GM21619 (cell line): Measurements from ENCODE around the gene RNF133.

Experiments
- ATAC-seq: cut with Tn5 transposase; IDR thresholded peaks from one replicate; pipeline ENCODE4 v1.9.1; 2021; ENCODE audit not compliant: unreplicated experiment

The RNF133 gene, protein sequence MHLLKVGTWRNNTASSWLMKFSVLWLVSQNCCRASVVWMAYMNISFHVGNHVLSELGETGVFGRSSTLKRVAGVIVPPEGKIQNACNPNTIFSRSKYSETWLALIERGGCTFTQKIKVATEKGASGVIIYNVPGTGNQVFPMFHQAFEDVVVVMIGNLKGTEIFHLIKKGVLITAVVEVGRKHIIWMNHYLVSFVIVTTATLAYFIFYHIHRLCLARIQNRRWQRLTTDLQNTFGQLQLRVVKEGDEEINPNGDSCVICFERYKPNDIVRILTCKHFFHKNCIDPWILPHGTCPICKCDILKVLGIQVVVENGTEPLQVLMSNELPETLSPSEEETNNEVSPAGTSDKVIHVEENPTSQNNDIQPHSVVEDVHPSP

DNA sequence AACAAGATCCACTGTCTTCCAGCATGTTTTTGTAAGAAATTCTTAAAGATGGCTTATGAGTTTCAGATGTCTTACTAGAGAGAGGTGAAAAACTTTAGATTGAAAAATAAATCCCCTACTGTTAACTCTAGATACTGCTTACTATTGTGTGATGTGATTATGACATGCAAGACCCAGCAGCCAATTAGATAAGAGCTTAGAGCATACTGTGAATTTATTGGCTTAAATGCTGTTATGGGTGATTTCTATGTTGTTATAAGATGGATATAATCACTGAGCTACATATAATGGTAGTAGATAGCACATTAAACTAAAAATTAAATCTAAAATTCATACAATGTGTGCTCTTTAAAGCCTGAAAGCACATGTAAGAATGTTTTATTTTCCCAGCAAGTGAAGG is at the start of gene RNF133:
RNF133 (minus strand) TSS at position 101 of the 400 bp plus-strand sequence. CDS start 199 bp downstream, outside the sequence.
- ATAC-seq: no peak

DNA sequence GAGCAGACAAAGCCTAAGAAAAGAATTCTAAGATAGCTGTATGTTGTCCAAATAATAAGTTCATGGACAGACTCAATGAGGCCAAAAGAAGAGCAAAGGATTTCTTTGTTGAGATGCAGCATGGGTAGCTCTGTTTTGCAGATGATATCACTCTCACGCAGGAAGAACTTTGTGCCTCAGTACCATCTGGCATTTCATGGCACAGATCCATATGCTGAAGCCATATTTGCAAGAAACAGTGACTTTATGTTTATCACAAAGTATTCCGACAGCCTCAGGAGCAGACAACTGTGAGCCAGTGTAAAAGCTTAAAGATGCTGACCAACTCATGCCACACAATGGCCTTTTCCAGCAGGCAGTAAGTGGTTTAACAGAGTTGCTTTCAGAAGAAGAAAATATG is 49.3 kb upstream of the RNF133 start:
- no peak for ATAC-seq

DNA sequence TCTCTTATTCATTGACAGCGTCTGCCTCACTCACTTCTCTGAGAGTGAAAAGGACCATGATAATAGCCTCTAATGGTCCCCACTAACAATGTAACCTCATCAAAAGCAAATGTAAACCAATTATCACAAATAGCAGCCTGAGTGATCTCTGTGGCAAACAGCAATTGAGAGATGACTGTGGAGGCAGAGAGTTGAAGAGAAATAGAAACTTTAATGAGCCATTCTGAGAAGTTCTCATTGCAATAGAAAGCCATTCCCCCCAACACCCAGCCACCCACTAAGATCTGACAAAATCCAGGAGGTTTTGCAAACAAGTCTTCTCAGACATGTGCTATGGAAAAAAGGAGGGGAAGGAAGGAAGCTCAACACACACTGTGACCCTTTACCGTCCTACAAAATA is 48.0 kb upstream of the RNF133 start:
- ATAC-seq: no peak

DNA sequence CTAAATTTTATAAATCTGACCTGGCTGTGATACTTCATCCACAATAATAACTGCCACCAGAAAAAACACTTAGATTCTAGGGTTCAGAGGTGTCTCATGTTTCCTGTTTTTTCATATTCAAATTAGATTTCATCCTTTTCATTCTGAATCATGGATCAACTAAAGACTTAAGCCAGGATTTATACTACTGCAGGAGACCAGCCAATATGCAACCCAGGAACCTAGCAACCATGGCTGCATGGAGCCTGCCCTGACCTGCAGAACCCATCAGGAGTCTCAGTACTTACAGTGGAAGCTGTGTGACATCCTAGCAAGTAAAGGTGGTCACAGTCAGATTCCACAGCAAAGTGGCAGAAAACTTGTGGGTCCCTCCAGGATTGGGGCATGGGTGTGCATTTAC is 44.3 kb upstream of the RNF133 start:
- no peak for ATAC-seq

DNA sequence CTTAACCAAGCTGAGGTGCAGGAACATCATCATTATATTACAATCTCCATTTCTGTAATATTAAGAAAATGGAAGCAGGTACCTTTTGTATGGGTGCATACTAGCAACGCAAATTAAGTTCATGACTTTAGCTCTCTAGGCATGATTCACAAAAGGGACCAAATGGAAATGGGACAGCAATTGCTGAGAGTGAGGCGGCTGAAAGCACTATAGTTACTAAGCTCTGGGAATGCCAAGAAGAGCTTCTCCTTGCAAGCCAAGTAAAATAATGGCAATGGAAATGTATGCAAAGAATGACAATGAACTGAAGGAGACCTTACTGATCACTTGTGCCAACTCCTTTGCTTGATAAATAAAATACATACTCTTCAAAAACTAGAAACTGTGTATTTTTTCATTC is 40.0 kb upstream of the RNF133 start:
- ATAC-seq: no peak

DNA sequence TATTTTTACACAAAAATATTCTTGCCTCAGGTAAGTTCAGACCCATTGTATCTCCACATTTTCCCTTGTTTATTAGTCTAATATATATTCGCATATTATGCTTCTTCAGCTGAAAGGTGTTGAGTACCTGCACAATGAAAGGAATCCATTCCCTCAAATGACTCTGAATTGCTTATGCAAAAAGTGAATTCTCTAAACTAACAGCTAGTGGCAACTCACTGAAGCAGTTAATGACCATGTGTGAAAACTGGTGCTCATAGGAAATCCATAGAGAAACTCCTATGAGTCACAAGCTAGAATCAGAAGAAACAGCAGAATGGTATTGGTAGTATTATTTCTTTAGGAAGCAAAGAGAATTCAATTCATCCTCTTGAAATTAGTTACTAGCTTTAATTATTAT is 37.3 kb upstream of the RNF133 start:
- ATAC-seq: no peak

DNA sequence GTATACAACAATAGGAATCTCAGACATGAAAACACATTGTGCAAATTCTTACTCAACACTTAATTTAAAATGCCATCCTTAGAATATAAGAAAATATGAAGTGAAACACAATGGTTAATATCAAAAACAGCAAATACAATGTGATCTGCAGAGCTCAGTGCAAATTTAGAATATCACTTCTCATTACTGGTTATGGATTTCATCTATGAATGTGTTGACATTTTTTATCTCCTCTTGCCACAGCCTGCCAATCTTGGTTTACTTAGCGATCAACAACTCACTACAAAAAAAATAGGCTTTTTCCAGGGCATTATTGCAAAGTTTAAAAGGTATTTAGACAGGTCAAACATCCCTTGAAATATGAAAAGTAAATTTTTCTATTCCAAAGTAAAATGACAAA is 28.8 kb upstream of the RNF133 start:
- ATAC-seq: no peak

DNA sequence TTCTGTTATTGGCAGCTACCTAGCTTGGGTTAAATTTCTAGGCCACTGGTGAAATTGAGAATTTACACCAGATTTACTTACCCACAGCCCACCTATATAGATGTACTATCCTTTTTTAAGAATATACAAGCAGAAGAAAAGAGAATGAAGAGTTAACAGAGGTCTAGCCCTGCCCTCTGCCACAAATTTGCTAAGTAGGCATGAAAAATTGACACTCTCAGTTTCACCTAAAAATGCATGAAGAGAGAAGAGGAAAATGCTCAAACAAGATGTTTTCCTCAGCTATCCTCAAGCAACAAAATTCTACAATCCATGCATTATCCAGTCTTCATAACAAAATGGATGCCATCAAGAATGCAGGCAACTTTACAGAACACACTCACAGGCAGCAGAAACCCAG is 28.4 kb upstream of the RNF133 start:
- ATAC-seq: no peak

DNA sequence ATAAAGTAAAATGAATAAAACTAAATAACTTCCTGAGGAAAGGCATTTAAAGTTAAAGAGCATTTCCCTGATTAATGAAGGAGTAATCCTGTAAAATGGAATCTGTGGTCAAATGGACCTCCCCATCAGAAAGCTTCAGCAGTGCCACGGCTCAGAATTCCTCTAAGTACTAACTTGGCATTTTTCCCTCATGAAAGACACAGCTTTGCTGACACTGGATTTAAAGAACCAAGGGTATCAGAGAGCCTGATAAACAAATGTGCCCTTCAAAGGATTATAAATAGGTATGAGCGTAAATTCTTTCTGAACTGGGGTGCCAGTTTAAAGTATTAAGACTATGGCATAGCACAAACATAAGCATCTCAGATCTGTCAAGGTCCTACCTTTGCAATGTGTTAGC is 28.0 kb upstream of the RNF133 start:
- ATAC-seq: no peak

DNA sequence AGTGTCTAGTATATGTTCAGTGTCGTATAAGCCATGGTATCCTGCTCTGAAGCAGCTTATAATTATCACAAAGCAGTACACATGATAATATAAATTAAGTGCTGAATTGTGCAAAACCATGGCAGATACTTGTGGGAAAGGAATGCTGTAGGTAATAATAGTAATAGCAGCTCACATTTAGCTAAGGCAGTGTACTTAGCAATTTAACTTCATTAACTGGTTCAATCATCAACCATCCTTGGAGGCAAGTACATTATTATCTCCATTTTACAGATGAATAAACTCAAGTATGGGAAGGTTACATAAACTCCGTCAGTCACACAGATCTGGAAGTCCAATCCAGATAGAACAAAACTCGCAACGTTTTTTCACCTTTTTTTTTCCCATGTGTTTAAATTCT is 25.4 kb upstream of the RNF133 start:
- ATAC-seq: no peak

DNA sequence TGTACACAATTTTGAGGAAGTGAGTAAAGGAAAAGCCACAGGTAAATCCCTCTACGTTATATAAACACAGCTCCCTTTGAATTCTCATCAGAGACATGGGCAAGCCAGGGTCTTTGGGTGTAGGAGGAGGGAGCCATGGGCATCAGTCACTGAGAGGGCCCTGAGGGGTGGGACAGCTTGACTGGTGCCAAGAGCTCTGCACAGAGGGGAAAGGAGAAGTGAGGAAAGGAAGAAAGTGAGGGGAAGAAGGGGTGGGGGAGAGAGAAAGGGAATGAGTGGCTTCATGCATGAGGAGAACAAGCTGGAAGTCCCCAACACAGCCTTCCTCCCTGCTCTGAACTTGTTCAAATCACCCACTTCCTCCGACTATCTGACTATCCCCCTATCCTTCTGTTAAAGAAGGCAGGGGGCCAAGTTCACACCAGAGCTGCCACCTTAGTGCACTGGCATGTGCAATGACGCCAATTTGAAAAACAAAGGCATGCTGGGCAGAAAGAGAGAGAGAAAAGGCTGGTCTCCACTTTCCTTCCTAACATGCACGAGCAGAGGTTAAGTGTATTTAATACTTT is 20.2 kb upstream of the RNF133 start:
- ATAC-seq: no peak

DNA sequence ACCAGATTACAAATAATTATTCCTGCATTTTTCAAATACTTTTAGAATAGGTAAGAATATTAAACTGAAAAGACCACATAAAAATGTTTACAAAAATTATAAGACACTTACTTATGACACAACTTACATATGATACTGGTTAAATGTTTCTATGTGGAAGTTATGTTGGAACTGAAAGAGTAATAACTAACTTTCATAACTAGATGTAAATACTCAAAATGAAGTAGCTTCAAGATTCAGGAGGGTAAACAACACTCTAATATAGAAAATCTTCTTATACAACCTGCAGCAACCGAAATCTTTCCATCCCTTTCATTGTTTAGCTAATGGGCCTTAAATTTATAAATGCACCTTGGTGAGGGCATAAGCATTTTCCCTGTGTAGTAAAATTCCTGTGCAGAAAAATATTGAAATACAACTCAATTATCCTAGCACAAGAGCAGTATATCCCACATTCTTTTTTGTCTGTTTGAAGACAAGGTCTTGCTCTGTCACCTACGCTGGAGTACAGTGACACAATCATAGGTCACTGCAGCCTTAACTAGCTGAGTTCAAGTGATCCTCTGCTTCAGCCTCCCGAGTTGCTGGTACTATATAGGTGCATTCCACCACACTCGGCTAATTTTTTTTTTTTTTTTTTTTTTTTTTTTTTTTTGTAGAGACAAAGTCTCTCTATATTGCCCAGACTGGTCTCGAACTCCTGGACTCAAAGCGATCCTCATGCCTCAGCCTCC is 18.6 kb upstream of the RNF133 start:
- no peak for ATAC-seq

DNA sequence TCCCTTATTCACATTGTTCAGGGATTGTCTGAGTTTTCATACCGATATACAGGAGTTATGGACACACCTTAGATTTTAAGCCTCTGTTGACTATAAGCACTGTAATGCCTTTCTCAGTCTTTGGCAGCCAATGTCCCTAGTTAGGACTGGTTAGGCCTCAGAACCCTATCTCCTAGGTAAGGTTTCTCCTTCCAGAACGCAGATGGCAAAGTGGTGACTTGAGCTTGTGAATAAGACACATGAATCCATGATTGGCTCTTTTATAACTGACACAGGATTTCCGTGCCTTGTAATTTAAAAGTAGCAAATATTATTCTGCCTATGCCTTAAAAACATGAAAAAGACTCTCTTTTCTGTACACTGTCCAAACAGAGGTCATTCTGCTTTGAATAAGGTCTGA is 16.3 kb upstream of the RNF133 start:
- no peak for ATAC-seq

DNA sequence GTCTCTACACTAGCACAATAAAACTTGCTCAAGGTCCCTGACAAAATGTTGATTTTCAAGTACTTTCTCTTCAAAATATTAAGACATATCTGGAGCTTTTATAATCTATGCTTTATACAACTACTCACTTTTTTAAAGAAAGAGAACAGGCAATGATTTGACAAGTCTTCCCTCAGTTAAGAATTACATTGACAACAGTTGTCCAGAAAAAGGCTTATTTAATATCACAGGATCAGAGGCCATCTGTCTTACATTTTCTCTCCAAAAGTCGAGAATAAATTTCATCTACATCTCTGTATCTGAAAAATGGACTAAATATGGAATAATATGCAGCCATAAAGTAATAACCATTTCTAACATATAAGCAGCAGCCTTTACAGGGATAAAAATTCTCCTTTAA is 12.0 kb upstream of the RNF133 start:
- ATAC-seq: no peak

DNA sequence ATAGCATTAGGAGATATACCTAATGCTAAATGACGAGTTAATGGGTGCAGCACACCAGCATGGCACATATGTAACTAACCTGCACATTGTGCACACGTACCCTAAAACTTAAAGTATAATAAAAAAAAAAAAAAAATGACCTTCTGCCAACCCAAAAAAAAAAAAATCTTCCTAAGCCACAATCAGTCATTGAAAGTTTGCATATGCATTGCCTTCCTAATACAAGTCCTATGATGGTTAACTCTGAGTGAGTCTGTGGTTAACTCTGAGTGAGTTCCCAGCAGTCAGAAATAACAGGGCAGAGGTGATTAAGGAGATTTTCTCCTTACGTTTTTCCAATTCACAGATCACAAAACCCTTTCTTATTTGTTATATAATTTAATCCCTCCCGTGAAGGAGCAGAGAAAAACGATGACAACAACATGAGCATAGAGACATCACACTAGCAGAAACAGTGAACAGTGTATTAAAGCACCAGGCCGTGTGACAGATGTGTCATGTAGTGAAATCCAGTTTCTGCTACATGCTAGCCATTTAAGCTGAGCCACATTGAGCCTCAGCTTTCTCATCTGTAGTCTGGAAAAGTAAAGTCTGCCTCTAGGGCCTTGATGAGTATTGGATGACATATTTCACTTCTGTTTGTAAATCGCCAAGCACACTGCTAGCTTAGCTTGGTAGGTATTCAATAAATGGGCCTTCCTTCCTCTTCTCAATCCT is 11.2 kb upstream of the RNF133 start:
- no peak for ATAC-seq

DNA sequence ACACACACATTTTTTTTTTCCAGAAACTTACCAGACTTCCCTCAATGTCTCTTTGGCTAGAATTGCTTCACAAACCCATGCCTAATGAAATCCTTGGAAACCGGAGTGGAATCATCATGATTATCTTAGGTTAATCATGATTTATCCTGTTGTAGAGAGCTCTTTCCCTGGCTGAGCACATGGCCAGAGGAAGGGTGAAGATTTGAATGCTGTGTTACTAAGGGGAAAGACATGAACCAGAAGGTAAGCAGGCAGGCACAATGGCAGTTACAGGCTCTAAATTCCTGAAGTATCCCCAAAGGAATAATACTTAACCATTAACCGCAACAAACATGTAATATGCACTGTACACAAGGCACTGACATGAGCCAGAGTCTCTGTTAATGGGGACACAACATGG is 7.9 kb upstream of the RNF133 start:
- ATAC-seq: no peak

DNA sequence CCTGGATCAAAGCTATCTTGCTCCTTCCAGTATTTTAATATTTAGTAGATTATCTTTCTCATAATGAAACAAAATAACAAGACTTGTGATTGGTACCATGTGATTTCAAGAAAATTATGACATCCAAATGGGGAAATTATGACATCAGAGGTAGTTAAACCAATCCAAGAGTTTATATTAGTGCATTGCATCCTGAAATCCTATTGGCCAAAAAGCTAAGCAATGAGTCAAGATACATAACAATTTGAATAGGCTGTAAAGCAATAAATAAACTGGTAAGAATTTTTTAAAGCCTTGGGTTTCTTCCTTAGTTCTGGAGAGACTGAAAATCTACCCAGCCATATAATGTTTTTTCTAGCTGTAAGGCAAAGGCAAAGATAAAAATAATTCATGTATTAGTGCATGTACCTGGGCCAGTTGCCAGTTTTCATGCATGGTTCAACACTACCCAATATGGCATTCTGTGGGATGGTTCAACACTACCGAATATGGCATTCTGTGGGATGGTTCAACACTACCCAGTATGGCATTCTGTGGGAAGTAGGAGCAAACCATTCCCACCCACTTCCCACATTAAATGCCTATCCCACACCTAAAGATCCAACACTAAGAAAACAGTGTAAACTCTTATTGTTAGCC is 4.1 kb upstream of the RNF133 start, which contains the start of gene RNF148:
RNF148 (minus strand) TSS at position 51 of the 639 bp plus-strand sequence. CDS start 172 bp downstream, outside the sequence.
- no peak for ATAC-seq

DNA sequence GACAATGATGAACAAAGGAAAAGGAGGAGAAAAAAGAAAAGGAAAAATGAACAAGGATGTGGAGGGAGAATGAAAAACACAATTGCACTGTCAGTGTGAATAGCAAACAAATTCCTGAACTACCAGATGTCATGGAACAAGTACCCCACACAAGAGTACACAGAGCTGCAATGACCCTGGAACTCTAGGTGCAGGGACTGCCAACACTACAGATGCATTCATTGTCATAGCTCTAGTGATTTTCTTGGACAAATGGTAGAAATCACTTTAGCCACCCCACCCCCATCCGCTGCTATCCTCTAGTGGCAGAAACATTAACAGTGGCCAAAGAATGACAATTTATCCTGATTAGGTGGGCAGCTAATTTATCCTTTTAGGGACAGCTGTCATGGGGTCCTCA is 3.1 kb downstream of the RNF133 start:
- ATAC-seq: no peak

DNA sequence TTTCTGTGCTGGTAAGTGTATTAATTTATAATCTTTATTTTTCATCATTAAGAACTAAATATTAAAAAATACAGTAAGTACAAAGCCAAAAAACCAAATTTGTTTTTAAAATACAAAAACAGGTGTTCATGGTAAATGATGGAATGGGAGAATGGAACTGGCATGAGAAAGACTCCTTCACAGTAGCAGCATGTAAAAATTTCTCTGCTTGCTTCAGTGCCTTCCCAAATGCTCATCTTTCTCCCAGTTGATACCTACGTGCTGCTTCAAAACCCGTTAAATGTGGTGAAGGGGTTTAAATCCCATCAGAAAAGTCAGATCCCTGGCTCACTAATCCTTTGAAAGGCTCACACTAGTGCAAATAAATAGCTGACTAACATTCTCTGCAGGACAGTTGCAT is 4.2 kb downstream of the RNF133 start:
- no peak for ATAC-seq

DNA sequence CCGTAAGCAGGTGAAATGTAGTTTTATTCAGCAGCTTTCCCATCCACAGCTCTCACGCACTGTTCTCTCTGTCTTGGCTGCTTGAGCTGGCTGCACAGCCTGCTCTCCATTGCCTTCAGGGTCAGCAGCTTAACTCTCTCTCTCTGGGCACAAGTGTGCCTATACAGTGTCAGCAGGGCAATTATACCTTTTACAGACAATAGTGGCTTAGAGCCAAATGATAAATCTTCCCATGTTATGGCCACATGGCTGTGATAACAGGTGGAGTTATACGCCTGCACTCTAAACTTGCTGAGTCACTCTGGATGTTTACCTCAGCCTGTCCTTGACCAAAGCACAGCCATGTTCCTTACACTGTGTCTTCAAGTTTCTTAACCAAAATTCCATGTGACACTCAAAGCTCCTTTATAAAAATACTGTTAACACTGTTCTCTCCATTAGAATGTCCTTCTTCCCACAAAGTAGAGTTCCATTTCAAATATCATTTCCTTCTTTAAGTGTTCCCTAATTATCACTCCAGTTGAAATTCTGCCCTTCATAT is 6.1 kb downstream of the RNF133 start:
- ATAC-seq: no peak
